Activated CD4-positive, alpha-beta T cell treated with anti-CD3 and anti-CD28 coated beads, Interleukin-2, amount 50 U/mL, for 24 hours (primary cell): ENCODE measurements around the gene CERS2.
"Not testable (repeated sequence)": the region's sequence is repeated elsewhere in the genome, so short reads cannot be mapped to it uniquely, and the experiment has no call there.

Experiments used
- DNase-seq, 2 donors: peaks; one replicate each; pipeline ENCODE4 v3.0.0-alpha.2; 2020; ENCODE audit warnings: low read depth in 1 of 2, low spot score in 1 of 2

The CERS2 gene

GRCh38 chr1:150970808-150971582, 3.6 kb downstream of the CERS2 start:
- DNase-seq, result no peak

- DNase-seq, result no peak
Observed at GRCh38 chr1:150969626-150970025, 5.0 kb downstream of the CERS2 start.

GRCh38 chr1:150968491-150968890, 6.1 kb downstream of the CERS2 start:
- no peak for DNase-seq

GRCh38 chr1:150967936-150968335, 6.7 kb downstream of the CERS2 start:
- DNase-seq, result no peak

- DNase-seq, result no peak
Observed at GRCh38 chr1:150966011-150966410, 8.6 kb downstream of the CERS2 start.

GRCh38 chr1:150965605-150966004, 9.0 kb downstream of the CERS2 start:
- no peak for DNase-seq

GRCh38 chr1:150964164-150964489, 10.5 kb downstream of the CERS2 start:
- no peak for DNase-seq

- DNase-seq, result no peak
Observed at GRCh38 chr1:150963321-150964163, 11.1 kb downstream of the CERS2 start.

GRCh38 chr1:150961756-150962155, 12.9 kb downstream of the CERS2 start:
- no peak for DNase-seq

- DNase-seq, result no peak
Observed at GRCh38 chr1:150960646-150961045, 14.0 kb downstream of the CERS2 start.

- DNase-seq, result no peak
Observed at GRCh38 chr1:150957666-150958065, 17.0 kb downstream of the CERS2 start.

GRCh38 chr1:150955280-150955679, 19.4 kb downstream of the CERS2 start:
- no peak for DNase-seq

- no peak for DNase-seq
Observed at GRCh38 chr1:150954708-150955107, 19.9 kb downstream of the CERS2 start.

GRCh38 chr1:150944856-150945255, 29.8 kb downstream of the CERS2 start:
- no peak for DNase-seq

GRCh38 chr1:150931773-150932172, 42.9 kb downstream of the CERS2 start:
- no peak for DNase-seq

- DNase-seq, result not testable (repeated sequence)
Observed at GRCh38 chr1:150928775-150929174, 45.9 kb downstream of the CERS2 start.

GRCh38 chr1:150928286-150928685, 46.3 kb downstream of the CERS2 start:
- no peak for DNase-seq

- no peak for DNase-seq
Observed at GRCh38 chr1:150927624-150928023, 47.0 kb downstream of the CERS2 start.

GRCh38 chr1:150926097-150926741, 48.4 kb downstream of the CERS2 start, which contains the start of gene SETDB1:
SETDB1 (plus strand) TSS chr1:150926363; CDS start chr1:150927715, 1,352 bp downstream.
- peak; percentile 77 to 94 for DNase-seq

GRCh38 chr1:150925080-150925479, 49.6 kb downstream of the CERS2 start:
- DNase-seq, result no peak

GRCh38 chr1:150922519-150922975, 52.1 kb downstream of the CERS2 start:
- DNase-seq, result peak; percentile 44 to 81

- DNase-seq, result no peak
Observed at GRCh38 chr1:150917387-150917786, 57.2 kb downstream of the CERS2 start.
